Suprapubic skin (tissue), 4 donors: Measurements from ENCODE around the gene CNTROB. TPM values are rescaled to one million over a fixed set of nuclear protein-coding genes. Genes with fewer than 3 reads are reported as not detected.

ENCODE experiments used
- DNase-seq, 2 donors: peaks; one replicate each; pipeline ENCODE4 v3.0.0-alpha.2; 2019; ENCODE audit warnings: low spot score in 2 of 2
- H3K27ac ChIP-seq: fragments of 200-600 bp; sonication (generic); one replicate; pipeline ENCODE4 v1.5.1; 2019
- H3K27me3 ChIP-seq: fragments of 200-600 bp; sonication (generic); one replicate; pipeline ENCODE4 v1.5.1; 2019
- H3K36me3 ChIP-seq: fragments of 200-600 bp; sonication (generic); one replicate; pipeline ENCODE4 v1.5.1; 2019
- H3K4me1 ChIP-seq: fragments of 200-600 bp; sonication (generic); one replicate; pipeline ENCODE4 v1.5.1; 2019
- H3K4me3 ChIP-seq: fragments of 200-600 bp; sonication (generic); one replicate; pipeline ENCODE4 v1.5.1; 2019; ENCODE audit warnings: mild to moderate bottlenecking
- H3K9me3 ChIP-seq: fragments of 200-600 bp; sonication (generic); one replicate; pipeline ENCODE4 v1.5.1; 2019
- CTCF ChIP-seq, 2 donors: fragments of 200-600 bp in 1 of 2; fragments of 450-650 bp in 1 of 2; sonication (generic) in 1 of 2; IDR thresholded peaks; one replicate each; pipeline ENCODE4 v1.5.1; 2016 to 2019; ENCODE audit warnings: antibody characterized with exemption in 2 of 2, mild to moderate bottlenecking in 1 of 2, moderate library complexity in 1 of 2
- EP300 ChIP-seq: sonication (generic); formaldehyde crosslinking; IDR thresholded peaks from one replicate; pipeline ENCODE4 v1.6.1; 2017; ENCODE audit warnings: antibody characterized with exemption
- POLR2A ChIP-seq, 2 donors: fragments of 450-650 bp; IDR thresholded peaks; one replicate each; pipeline ENCODE4 v1.6.1; 2017; ENCODE audit warnings: antibody characterized with exemption in 2 of 2, mild to moderate bottlenecking in 2 of 2, moderate library complexity in 2 of 2
- POLR2AphosphoS5 ChIP-seq, 3 donors: sonication (generic); formaldehyde crosslinking; IDR thresholded peaks; one replicate each; pipeline ENCODE4 v1.6.1; 2017; ENCODE audit warnings: antibody characterized with exemption in 3 of 3
- WGBS: methylation state at CpG from one replicate; pipeline ENCODE4 v1.1.5; 2018; 5-methylcytosine and 5-hydroxymethylcytosine counted together
- total RNA-seq, 4 donors: library from RNA; depleted of rRNA; stranded (reverse); fragments of >200 nt; gene quantifications; one replicate each; pipeline ENCODE4 v1.1.0, GENCODE V29; 2016

The CNTROB gene
- total RNA-seq, 4 donors from 2014 or later = 23.7 to 57.0 (median 30.8) TPM

GRCh38 chr17:7889166-7889955 lies 42.6 kb upstream of the CNTROB start:
- H3K9me3 ChIP-seq = no peaks in the 10 kb centered on the region
- peak overlapping the region; percentile 92 for H3K4me3 ChIP-seq
- H3K27ac ChIP-seq = peak overlapping the region; percentile 91
- H3K36me3 ChIP-seq = peaks cover 30% of the 10 kb centered on the region
- WGBS = 21% methylated on average over 11 of the region's 11 CpGs
- peaks cover 49% of the 10 kb centered on the region for H3K4me1 ChIP-seq
- TF ChIP-seq POLR2AphosphoS5 (IDR thresholded peaks at IDR 0.05) (peak in 2 of 3 donors; percentile 22 to 79), EP300 (no peak), POLR2A (IDR thresholded peaks at IDR 0.05) (no peak), CTCF (IDR thresholded peaks at IDR 0.05) (peak in 1 of 2 donors; percentile 61)
- H3K27me3 ChIP-seq = no peaks in the 10 kb centered on the region
- peak; percentile 97 for DNase-seq

- no peaks in the 10 kb centered on the region for H3K9me3 ChIP-seq
- DNase-seq = no peak
- H3K27me3 ChIP-seq = no peaks in the 10 kb centered on the region
- H3K4me1 ChIP-seq = peaks cover 23% of the 10 kb centered on the region
- WGBS = 87% methylated on average over 11 of the region's 15 CpGs
- H3K36me3 ChIP-seq = peaks cover 63% of the 10 kb centered on the region
- H3K27ac ChIP-seq = no peak overlapping the region
- TF ChIP-seq EP300 (no peak), POLR2AphosphoS5 (IDR thresholded peaks at IDR 0.05) (no peak), CTCF (IDR thresholded peaks at IDR 0.05) (no peak), POLR2A (IDR thresholded peaks at IDR 0.05) (no peak)
- no peak overlapping the region for H3K4me3 ChIP-seq
These were observed 38.7 kb upstream of the CNTROB start for GRCh38 chr17:7893187-7893880.

- no peak overlapping the region for H3K4me3 ChIP-seq
- peaks cover 72% of the 10 kb centered on the region for H3K36me3 ChIP-seq
- peaks cover 14% of the 10 kb centered on the region for H3K4me1 ChIP-seq
- H3K27me3 ChIP-seq = no peaks in the 10 kb centered on the region
- TF ChIP-seq POLR2A (IDR thresholded peaks at IDR 0.05) = no peak
- no peak for TF ChIP-seq CTCF (IDR thresholded peaks at IDR 0.05)
- TF ChIP-seq POLR2AphosphoS5 (IDR thresholded peaks at IDR 0.05) = no peak
- no peak for TF ChIP-seq EP300
- 93% methylated on average over 9 of the region's 9 CpGs for WGBS
- H3K9me3 ChIP-seq = no peaks in the 10 kb centered on the region
- no peak overlapping the region for H3K27ac ChIP-seq
- DNase-seq = peak in 1 of 2 donors; percentile 67
These were observed 37.8 kb upstream of the CNTROB start for GRCh38 chr17:7894226-7894625.

DNA sequence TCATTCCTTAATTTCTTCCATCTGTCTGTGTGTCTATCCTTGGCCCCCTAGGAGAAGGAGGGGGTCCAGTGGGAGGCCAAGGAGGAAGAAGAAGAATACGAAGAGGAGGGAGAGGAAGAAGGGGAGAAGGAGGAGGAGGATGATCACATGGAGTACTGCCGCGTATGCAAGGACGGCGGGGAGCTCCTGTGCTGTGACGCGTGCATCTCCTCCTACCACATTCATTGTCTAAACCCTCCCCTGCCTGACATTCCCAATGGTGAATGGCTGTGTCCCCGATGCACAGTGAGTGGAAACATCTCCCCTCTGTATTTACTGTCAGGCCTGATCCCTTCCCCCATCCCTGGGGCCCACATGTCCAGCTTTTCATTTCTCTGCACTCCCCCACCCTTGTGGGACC lies 37.1 kb upstream of the CNTROB start:
- Histone ChIP-seq H3K27me3 (no peaks in the 10 kb centered on the region), H3K4me3 (no peak overlapping the region), H3K36me3 (peaks cover 78% of the 10 kb centered on the region), H3K4me1 (peaks cover 8% of the 10 kb centered on the region), H3K27ac (no peak overlapping the region), H3K9me3 (no peaks in the 10 kb centered on the region)
- no peak for DNase-seq
- TF ChIP-seq EP300 = no peak
- no peak for TF ChIP-seq POLR2AphosphoS5 (IDR thresholded peaks at IDR 0.05)
- no peak for TF ChIP-seq POLR2A (IDR thresholded peaks at IDR 0.05)
- no peak for TF ChIP-seq CTCF (IDR thresholded peaks at IDR 0.05)
- WGBS = 85% methylated on average over 8 of the region's 8 CpGs

GRCh38 chr17:7897090-7897489 lies 34.9 kb upstream of the CNTROB start:
- peaks cover 4% of the 10 kb centered on the region for H3K4me1 ChIP-seq
- H3K9me3 ChIP-seq = no peaks in the 10 kb centered on the region
- H3K36me3 ChIP-seq = peaks cover 83% of the 10 kb centered on the region
- DNase-seq = no peak
- 90% methylated on average over 13 of the region's 13 CpGs for WGBS
- no peak overlapping the region for H3K4me3 ChIP-seq
- H3K27me3 ChIP-seq = no peaks in the 10 kb centered on the region
- TF ChIP-seq POLR2A (IDR thresholded peaks at IDR 0.05) = no peak
- TF ChIP-seq POLR2AphosphoS5 (IDR thresholded peaks at IDR 0.05) = no peak
- H3K27ac ChIP-seq = no peak overlapping the region
